Fibroblast of skin of left quadriceps (primary cell): ENCODE results near the gene MYCN.
"Not testable (repeated sequence)": the region's sequence is repeated elsewhere in the genome, so short reads cannot be mapped to it uniquely, and the experiment has no call there.

Source experiments
- DNase-seq, 2 experiments: peaks; one replicate each; pipeline ENCODE4 v3.0.0-alpha.2; 2013; ENCODE audit warnings: low read depth in 2 of 2

Gene MYCN

DNA sequence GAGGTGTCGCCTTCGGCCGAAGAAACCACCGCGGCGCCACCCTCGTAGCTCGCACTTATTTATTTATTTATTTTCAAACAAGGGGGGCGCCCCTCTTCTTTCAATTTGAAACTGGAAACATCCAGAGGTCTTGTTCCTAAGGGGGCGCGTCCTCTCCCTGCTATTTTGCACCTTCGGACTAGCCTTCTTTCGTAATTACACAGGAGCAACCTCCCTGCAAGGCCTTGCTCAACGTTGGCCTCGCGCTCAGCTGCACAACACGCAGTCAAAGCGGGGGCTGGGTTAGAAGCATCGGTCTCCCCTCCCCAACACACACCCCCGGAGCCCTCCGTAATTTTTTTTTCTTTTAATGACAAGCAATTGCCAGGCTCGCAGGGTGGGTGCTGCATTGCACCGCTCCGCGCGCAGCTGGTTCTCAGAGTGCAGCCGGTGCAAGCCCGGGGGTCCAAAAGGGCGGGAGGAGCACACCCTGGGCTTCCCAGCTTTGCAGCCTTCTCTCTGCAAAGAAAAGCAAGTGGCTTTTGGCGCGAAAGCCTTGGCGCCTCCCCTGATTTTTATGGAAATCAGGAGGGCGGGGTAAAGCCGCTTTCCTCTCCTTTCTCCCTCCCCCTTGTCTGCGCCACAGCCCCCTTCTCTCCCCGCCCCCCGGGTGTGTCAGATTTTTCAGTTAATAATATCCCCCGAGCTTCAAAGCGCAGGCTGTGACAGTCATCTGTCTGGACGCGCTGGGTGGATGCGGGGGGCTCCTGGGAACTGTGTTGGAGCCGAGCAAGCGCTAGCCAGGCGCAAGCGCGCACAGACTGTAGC is at the start of gene MYCN:
Gene MYCN (plus strand): TSS at position 697 of the 807 bp plus-strand sequence. CDS start 1,515 bp downstream, outside the sequence.
- DNase-seq, result peak; percentile 7 to 9

DNA sequence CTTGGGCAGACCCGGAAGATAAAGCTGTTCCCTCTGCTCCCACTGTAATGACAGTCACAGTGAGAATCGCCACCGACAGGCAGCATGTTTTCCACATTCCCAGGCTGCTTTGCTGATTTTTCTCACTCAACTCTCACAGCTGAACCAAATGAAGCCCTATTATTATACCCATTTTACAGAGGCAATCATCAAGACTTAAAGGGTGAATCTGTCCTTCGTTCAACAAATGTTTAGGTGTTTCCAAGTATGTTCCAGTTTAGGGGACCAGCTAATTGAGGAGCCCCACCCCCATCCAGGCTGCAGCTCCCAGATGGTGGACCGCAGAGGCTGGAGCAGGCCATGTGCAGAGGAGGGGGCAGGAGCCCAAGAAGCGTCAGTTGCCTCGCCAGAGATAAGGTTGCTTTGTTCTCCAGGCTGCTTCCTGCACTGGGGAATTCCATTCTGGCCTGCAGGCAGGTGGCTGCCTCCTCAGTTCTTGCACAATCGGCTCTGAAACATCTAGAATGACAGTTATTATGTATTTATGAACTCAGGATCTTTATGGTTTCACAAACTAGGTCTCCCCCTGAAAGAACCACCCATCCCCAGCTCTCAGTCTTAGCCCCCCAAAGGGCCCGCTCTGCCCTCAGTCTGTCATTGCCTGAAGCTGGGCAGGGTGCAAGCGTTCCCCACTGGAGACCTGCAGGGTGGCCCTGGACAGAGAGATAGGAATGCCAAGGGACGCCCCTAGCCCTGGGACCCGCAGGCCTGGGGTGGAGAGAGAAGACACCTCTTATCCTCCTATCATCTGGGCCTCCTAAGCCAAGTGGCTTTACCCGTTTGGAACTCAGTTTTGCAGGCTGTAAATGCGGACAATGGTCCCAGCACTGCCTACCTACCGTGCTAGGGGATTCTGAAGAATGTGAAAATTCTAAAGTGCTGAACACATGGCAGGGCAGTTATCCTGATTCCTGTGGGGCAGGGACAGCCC is 49.1 kb upstream of the MYCN start:
- DNase-seq, result no peak

DNA sequence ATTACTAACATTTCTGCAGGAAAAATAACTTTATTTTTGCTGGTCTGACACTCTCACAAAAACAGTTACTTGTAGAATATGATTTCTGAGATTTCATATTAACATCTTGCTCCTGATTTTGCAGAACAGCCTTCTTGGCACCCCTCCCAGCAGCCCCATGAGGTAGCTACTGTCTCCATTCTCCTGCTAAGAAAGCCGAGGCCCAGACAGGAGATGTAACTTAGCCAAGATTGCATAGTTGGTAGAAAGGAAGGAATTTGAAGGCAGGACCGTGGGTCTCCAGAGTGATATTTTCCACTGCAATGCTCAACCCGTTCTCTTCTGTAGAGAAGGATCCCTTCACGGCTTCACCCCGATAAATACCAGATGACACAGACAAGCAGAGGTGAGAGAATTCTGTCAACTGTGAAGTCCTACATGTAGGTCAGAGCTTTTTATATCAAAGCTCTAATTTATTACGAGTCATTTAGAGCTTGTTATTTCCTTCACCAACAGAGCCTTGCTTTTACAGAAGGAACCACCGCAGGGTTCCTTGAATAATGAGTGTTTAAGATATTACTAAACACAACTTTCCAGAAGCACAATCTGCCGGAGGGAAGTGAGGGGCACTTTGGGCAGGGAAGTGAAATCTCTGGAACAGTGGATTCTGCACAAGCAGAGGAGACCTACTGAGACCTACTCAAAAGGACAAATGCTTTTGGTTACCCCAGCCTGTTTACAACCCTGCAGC is 48.0 kb upstream of the MYCN start:
- no peak for DNase-seq

DNA sequence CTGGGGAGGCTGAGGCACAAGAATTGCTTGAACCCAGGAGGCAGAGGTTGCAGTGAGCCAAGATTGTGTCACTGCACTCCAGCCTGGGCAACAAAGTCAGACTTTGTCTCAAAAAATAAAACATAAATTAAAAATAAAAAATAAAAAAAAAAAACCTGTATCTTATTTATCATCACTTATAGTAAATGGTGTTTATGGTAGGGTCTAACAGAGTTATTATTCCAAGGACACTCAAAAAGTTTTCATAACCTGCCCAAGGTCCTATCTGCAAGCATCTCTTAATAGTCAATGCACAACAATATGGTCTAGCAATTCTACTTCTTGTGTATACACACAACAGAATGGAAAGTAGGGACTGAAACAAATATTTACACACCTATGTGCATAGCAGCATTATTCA is 47.3 kb upstream of the MYCN start:
- no peak for DNase-seq

DNA sequence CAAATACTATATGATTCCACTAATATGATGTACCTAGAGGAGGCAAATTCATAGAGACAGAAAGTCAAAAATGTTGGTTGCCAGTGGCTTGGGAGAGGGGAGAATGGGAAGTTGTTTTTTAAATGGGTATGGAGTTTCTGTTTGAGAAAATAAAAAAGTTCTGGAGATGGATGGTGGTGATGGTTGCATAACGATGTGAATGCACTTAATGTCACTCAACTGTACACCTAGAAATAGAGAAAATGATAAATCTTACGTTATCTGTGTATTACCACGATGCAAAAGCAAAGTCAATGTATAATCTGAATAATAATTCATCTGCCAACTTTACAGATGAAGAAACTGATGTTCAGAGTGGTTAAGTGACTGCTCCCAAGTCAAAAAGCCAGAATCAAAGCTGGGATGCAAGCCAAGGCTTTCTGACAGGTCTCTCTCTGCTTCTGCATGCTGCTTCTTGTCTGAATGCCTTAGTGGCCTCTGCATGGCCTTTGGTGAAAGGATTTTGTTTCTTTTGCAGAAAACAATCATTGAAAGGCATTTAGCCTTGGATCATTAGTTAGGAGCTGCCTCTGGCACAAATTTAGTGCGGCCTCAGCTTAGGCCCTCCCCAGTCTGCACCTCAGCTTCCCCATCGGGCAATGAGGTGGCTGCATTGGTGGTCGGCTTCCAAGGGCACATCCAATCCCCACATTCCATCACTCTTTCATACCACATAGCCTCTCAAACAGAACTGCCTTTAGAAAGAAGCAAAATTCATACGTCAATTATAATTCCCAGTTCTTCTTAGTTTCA is 46.5 kb upstream of the MYCN start:
- DNase-seq, result no peak

DNA sequence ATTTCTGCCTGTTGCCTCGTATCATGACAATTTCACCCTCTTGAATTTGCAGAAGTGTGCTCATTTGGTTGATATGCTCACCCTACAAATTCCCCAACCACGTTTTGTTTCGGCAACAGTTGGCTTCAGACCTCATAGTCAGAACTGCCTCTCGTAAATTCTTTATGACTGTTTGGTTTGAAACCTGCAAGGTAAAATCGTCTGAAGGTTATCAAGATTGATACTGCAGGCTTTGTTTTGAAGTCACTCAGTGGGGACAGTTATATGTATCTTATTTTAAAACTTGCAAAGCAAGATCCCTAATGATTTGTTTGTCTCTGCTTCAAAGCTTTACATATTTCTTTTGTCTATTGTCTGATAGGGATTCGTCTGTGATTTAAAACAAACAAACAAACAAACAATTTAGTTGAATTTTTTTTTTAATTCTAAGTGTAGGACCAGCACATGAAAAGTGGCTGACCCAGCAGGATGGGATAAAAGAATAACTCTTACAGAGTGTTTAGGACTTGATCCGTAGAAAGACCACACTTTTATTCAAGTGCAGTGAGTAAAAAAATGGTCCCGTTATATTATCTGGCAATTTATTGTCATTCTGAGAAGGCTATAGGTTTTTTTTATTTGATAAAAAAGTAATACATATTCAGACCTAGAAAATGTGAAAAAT is 45.7 kb upstream of the MYCN start:
- DNase-seq, result no peak

DNA sequence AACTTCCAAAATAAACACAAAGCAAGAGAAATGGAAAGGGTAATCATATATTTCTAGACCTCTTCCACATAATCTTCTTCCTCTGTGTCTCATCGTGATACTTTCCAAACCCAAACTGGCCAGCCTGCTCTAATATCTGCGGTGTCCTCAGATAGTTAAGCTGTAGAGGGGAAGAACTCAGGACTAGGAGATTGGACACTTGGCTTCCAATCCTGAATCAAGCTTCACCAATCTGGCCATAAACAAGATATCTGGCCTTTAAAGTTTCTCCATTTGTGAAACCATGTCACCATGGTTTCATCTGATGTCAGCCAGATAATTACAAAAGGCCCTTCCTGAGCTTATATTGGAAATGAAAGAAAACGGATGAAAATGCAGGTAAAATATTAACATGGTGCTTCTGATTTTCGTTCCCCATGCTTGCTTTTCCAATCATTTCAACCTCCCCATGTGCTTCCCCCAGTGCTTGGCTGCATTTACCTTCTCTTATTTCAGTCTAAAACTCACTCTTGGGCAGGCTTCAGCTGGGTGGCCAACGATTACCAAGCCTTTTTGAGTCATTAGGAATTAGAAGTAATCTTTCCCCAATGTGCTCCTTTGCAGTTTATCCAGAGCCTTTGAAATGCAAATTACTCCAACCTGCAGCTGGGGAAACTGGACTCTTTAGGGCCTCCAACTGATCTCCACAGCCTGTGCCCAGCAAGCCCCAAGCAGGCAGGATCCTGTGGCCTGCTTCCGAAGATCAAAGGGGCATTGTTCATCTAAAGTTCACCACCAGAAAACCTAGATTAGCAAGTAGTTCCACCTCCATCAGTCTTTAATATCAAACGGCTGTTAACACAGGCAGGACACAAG is 44.5 kb upstream of the MYCN start:
- no peak for DNase-seq

DNA sequence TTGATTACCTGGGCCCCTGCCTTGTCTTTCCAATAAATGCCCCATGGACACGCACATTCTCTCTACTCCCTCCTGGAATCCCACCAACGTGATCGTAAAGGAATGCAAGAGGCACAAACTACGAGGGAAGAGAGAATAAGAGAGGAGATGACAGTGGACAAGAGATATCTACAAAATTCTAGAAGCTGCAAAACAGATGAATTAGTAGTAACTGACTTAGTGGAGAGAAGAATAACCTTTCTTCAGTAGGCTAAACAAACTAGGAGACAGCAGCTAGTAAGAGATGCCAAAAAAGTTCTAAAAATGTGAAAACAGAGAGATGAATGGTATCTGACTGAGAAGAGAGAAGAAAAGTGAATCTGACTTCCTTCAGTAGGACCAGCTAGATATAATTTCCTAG is 43.5 kb upstream of the MYCN start:
- DNase-seq, result no peak

DNA sequence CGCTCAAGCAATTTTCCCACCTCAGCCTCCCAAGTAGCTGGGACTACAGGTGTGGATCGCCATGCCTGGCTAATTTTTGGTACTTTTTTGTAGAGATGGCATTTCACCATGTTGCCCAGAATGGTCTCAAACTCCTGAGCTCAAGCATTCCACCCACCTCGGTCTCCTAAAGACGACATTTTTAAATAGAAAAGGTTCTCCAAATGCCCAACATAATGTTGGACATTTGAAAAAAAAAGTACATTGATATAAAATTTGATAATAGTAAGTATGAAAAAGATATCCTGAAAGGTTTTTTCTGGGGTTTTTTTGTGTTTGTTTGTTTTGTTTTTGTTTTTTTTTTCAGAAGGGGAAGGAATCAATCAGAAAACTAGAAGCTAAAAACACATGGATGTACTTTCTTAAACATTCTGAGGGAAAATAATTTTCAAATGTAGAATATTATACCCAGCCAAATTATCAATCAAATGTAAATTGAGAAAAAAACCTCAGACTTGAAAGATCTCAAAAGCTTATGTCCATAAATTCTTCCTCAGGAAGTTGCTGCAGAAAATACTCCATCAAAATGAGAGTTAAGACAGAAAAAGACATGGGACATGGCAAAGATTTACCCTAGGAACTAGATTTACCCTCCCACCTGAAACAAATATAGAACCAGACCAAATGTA is 42.8 kb upstream of the MYCN start:
- DNase-seq, result no peak

DNA sequence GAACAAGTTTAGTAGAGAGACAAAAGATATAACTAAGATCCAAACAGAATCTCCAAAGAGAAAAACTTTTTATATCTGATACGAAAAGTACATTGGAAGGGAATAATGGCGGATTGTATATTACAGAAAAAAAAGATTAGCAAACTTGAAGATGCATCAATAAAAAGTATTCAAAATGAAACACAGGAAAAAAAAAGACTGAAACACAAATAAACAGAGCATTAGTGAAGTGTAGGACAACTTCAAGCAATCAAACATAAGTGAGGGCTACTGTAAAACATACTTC is 41.1 kb upstream of the MYCN start:
- no peak for DNase-seq

DNA sequence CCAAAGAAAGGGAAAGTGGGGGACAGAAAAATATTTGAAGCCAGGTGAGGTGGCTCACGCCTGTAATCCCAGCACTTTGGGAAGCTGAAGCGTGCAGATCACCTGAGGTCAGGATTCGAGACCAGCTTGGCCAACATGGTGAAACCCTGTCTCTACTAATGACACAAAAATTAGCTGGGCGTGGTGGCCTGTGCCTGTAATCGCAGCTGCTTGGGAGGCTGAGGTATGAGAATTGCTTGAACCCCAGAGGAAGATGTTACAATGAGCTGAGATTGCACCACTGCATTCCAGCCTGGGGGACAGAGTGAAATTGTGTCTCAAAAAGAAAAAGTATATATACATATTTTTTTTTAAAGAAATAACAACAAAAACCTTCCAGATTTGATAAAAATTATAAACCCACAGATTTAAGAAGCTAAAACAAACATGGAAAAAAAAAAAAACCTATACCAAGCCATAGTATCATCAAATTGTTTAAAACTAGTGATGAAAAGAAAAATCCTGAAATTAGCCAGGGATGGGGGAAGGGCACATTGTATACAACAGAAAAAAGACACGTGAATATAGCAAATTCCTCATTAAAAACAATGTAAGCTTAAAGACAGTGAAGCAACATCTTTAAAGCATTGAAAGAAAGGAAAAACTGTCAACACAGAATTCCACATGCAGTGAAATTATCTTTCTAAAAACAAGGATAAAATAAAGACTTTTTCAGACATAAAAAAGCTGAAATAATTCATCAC is 40.4 kb upstream of the MYCN start:
- no peak for DNase-seq

DNA sequence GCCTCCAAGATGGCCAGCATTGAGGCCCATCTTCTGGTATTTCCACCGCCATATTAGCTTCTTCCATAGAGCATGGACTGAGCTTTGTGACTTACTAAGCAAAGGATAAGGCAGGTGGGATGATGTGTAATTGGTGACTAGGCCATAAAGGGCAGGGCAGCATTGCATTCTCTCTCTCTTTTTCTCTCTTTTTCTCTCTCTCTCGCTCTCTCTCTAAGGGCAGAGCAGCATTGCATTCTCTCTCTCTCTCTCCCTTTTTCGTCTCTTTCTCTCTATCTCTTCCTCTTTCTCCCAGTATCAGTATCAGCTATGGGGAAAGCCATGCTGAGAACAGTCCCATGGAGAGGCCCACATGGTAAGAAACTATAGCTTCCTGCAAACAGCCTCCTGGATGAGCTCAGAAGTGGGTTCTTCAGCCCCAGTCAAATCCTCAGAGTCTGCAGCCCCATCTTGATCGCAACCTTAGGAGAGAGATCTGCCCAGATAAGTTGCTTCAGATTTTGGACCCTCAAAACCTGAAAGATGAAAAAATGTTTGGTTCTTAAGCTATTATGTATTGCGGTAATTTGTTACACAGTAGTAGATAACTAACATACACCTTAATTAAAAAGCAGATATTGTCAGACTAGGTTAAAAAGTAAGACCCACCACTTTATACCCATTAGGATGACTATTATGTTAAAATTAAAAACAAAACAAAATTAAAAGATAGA is 39.1 kb upstream of the MYCN start:
- no peak for DNase-seq

DNA sequence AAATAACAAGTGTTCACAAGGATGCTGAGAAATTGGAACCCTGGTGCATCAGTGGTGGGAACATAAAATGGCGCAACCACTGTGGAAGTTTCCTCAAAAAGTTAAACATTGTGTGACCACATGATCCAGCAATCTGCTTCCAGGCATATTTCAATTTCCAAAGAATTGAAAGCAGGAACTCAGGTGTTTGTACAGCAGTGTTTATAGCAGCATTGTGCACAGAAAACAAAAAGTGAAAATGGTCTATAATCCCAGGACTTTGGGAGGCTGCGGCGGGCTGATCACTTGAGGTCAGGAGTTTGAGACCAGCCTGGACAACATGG is 38.6 kb upstream of the MYCN start:
- DNase-seq, result no peak

DNA sequence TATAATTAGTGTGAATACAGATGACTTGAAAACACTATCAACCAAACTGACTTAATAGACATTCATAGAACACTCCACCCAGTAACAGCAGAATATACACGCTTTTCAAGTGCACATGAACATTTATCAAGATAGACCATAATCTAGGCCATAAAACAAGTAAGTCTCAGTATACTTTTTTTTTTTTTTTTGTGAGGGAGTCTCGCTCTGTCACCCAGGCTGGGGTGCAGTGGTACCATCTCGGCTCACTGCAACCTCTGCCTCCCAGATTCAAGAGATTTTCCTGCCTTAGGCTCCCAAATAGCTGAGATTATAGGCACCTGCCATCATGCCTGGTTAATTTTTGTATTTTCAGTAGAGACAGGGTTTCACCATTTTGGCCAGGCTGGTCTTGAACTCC is 36.4 kb upstream of the MYCN start:
- not testable (repeated sequence) for DNase-seq

DNA sequence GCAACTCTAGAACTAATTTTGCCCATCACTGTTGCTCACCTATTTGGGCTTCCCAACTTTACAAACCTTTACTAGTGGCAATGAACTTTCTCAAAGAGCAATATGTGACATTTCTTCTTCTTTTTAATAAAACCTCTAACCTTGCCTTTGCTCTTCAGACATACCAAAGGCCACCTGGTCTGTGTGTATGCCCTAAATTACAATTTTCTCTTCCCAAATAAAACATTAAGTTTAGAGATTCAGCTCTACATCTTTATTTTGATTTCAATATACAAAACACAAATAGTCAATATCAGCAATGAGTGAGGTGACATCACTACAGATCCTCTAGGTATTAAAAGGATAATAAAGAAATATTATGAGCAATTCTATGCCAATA is 35.1 kb upstream of the MYCN start:
- DNase-seq, result no peak

DNA sequence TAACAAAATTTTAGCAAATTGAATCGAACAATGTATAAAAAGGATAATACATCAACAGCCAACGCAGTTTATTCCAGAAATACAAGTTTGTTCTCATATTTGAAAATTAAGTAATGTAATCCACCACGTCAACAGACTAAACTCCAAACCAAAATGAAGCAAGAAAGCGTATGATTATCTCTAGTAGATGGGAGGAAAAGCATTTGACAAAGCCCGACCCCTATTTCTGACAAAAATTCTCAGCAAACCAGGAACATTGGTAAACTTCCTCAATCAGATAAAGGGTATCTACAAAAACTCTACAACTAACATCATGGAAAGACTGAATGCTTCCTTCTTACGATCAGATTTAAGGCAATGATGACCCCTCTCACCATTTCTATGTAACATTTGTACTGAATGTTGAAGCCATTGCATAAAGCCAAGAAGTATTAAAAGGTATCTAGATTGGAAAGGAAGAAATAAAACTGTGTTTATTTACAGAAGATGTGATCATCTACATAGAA is 34.3 kb upstream of the MYCN start:
- no peak for DNase-seq

DNA sequence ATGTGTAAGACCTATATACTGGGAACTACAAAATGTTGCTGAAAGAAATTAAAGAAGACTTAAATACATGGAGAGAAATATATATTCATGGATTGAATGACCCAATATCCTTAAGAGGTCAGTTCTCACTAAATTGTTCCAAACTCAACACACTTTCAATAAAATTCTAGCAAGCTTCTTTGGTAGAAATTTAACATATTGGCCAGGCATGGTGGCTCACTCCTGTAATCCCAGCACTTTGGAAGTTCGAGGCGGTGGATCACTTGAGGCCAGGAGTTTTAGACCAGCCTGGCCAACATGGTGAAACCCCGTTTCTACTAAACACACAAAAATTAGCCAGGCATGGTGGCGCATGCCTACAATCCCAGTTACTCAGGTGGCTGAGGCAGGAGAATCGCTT is 33.6 kb upstream of the MYCN start:
- no peak for DNase-seq
